Measurements from ENCODE around the gene SLC13A3. TPM values are rescaled to one million over a fixed set of nuclear protein-coding genes. Genes with fewer than 3 reads are reported as not detected.

SLC13A3 gene
- total RNA-seq, 1 donor from 2014 or later: 0.30 TPM

- DNase-seq: no peak
- intact Hi-C loops (cut with micrococcal nuclease): no loop called here
These were observed 19.9 kb downstream of the SLC13A3 start for GRCh38 chr20:46631212-46631869.

GRCh38 chr20:46630306-46630705 is 21.0 kb downstream of the SLC13A3 start:
- DNase-seq: no peak
- Histone ChIP-seq H3K9me3 (replicated peaks) (peaks cover 21% of the 10 kb centered on the region), H3K36me3 (no peaks in the 10 kb centered on the region), H3K27ac (replicated peaks) (no peak overlapping the region), H3K4me1 (no peaks in the 10 kb centered on the region), H3K27me3 (ENCODE audit: low read depth) (peaks cover 34% of the 10 kb centered on the region), H3K4me3 (no peak overlapping the region)
- intact Hi-C loops (cut with micrococcal nuclease): no loop called here
- TF ChIP-seq CTCF (IDR thresholded peaks at IDR 0.05; ENCODE audit: borderline replicate concordance): no peak

More at GRCh38 chr20:46631212-46631869, 19.9 kb downstream of the SLC13A3 start:
- Histone ChIP-seq H3K27ac (replicated peaks) (no peak overlapping the region), H3K27me3 (ENCODE audit: low read depth) (peaks cover 39% of the 10 kb centered on the region), H3K9me3 (replicated peaks) (peaks cover 21% of the 10 kb centered on the region), H3K4me1 (no peaks in the 10 kb centered on the region), H3K36me3 (no peaks in the 10 kb centered on the region), H3K4me3 (no peak overlapping the region)
- no peak for TF ChIP-seq CTCF (IDR thresholded peaks at IDR 0.05; ENCODE audit: borderline replicate concordance)

- Histone ChIP-seq H3K27me3 (ENCODE audit: low read depth) (peaks cover 33% of the 10 kb centered on the region), H3K4me3 (no peak overlapping the region), H3K9me3 (replicated peaks) (peaks cover 30% of the 10 kb centered on the region), H3K4me1 (no peaks in the 10 kb centered on the region), H3K27ac (replicated peaks) (no peak overlapping the region), H3K36me3 (no peaks in the 10 kb centered on the region)
- intact Hi-C loops (cut with micrococcal nuclease): no loop called here
- DNase-seq: no peak
- TF ChIP-seq CTCF (IDR thresholded peaks at IDR 0.05; ENCODE audit: borderline replicate concordance): no peak
These were observed 21.9 kb downstream of the SLC13A3 start for GRCh38 chr20:46629341-46629740.

- peaks cover 28% of the 10 kb centered on the region for H3K27me3 ChIP-seq (ENCODE audit: low read depth)
- no peaks in the 10 kb centered on the region for H3K4me1 ChIP-seq
- H3K9me3 ChIP-seq (replicated peaks): peaks cover 41% of the 10 kb centered on the region
- no peaks in the 10 kb centered on the region for H3K36me3 ChIP-seq
- H3K27ac ChIP-seq (replicated peaks): no peak overlapping the region
- TF ChIP-seq CTCF (IDR thresholded peaks at IDR 0.05; ENCODE audit: borderline replicate concordance): no peak
- intact Hi-C loops (cut with micrococcal nuclease): no loop called here
- H3K4me3 ChIP-seq: no peak overlapping the region
- DNase-seq: no peak
These were observed 24.0 kb downstream of the SLC13A3 start for GRCh38 chr20:46627234-46627633.

- Histone ChIP-seq H3K27ac (replicated peaks) (no peak overlapping the region), H3K36me3 (no peaks in the 10 kb centered on the region), H3K9me3 (replicated peaks) (peaks cover 41% of the 10 kb centered on the region), H3K27me3 (ENCODE audit: low read depth) (peaks cover 23% of the 10 kb centered on the region), H3K4me3 (no peak overlapping the region), H3K4me1 (no peaks in the 10 kb centered on the region)
- intact Hi-C loops (cut with micrococcal nuclease): no loop called here
- DNase-seq: no peak
- no peak for TF ChIP-seq CTCF (IDR thresholded peaks at IDR 0.05; ENCODE audit: borderline replicate concordance)
These were observed 24.5 kb downstream of the SLC13A3 start for GRCh38 chr20:46626758-46627157.

Data from left ventricle myocardium inferior (tissue), 1 donor.